Activated T-cell treated with anti-CD3 and anti-CD28 coated beads, Interleukin-2, amount 50 U/mL, for 24 hours (primary cell): Measurements from ENCODE around the gene CLPTM1L.
"Not testable (repeated sequence)": the region's sequence is repeated elsewhere in the genome, so short reads cannot be mapped to it uniquely, and the experiment has no call there.

ENCODE experiments used
- DNase-seq: peaks from one replicate; pipeline ENCODE4 v3.0.0-alpha.2; 2020
- H3K27ac Mint-ChIP-seq: 2 replicates; pipeline ENCODE4 v1.8.0; 2020; ENCODE audit warnings: mild to moderate bottlenecking, mixed read lengths
- H3K27me3 Mint-ChIP-seq: 2 replicates; pipeline ENCODE4 v1.8.0; 2020; ENCODE audit warnings: mixed read lengths
- H3K36me3 Mint-ChIP-seq: 2 replicates; pipeline ENCODE4 v1.8.0; 2020; ENCODE audit warnings: low read depth, mixed read lengths
- H3K4me1 Mint-ChIP-seq: 2 replicates; pipeline ENCODE4 v1.8.0; 2020; ENCODE audit warnings: low read depth, mixed read lengths
- H3K4me3 Mint-ChIP-seq: 2 replicates; pipeline ENCODE4 v1.8.0; 2020; ENCODE audit warnings: mild to moderate bottlenecking, moderate library complexity, mixed read lengths
- H3K9me3 Mint-ChIP-seq: 2 replicates; pipeline ENCODE4 v1.8.0; 2020; ENCODE audit warnings: mixed read lengths

Gene CLPTM1L

GRCh38 chr5:1343315-1343751 lies 1.6 kb downstream of the CLPTM1L start:
- Mint-ChIP-seq H3K9me3 (no peaks in the 10 kb centered on the region), H3K4me1 (peaks cover 36% of the 10 kb centered on the region), H3K4me3 (peak overlapping the region; percentile 88), H3K27me3 (no peaks in the 10 kb centered on the region), H3K27ac (peak overlapping the region; percentile 73), H3K36me3 (peaks cover 52% of the 10 kb centered on the region)
- no peak for DNase-seq

- not testable (repeated sequence) for DNase-seq, H3K27ac Mint-ChIP-seq, H3K9me3 Mint-ChIP-seq, H3K27me3 Mint-ChIP-seq
- Mint-ChIP-seq H3K4me3 (peak overlapping the region; percentile 88), H3K36me3 (peaks cover 58% of the 10 kb centered on the region), H3K4me1 (peaks cover 37% of the 10 kb centered on the region)
These were observed 2.2 kb downstream of the CLPTM1L start for GRCh38 chr5:1342711-1343110.

GRCh38 chr5:1342268-1342667 lies 2.6 kb downstream of the CLPTM1L start:
- H3K36me3 Mint-ChIP-seq: peaks cover 62% of the 10 kb centered on the region
- no peak for DNase-seq
- H3K9me3 Mint-ChIP-seq: no peaks in the 10 kb centered on the region
- H3K27ac Mint-ChIP-seq: peak overlapping the region; percentile 26
- peaks cover 37% of the 10 kb centered on the region for H3K4me1 Mint-ChIP-seq
- H3K27me3 Mint-ChIP-seq: no peaks in the 10 kb centered on the region
- no peak overlapping the region for H3K4me3 Mint-ChIP-seq

GRCh38 chr5:1341863-1342262 lies 3.0 kb downstream of the CLPTM1L start:
- no peak for DNase-seq
- H3K27ac Mint-ChIP-seq: peak overlapping the region; percentile 26
- H3K4me3 Mint-ChIP-seq: peak overlapping the region; percentile 31
- H3K4me1 Mint-ChIP-seq: peaks cover 40% of the 10 kb centered on the region
- peaks cover 66% of the 10 kb centered on the region for H3K36me3 Mint-ChIP-seq
- H3K27me3 Mint-ChIP-seq: no peaks in the 10 kb centered on the region
- no peaks in the 10 kb centered on the region for H3K9me3 Mint-ChIP-seq

GRCh38 chr5:1339818-1340210 lies 5.1 kb downstream of the CLPTM1L start:
- H3K27me3 Mint-ChIP-seq, H3K9me3 Mint-ChIP-seq, H3K27ac Mint-ChIP-seq, DNase-seq, H3K4me3 Mint-ChIP-seq: not testable (repeated sequence)
- H3K36me3 Mint-ChIP-seq: peaks cover 86% of the 10 kb centered on the region
- peaks cover 35% of the 10 kb centered on the region for H3K4me1 Mint-ChIP-seq

- Mint-ChIP-seq H3K36me3 (peaks cover 90% of the 10 kb centered on the region), H3K4me1 (peaks cover 35% of the 10 kb centered on the region)
- H3K9me3 Mint-ChIP-seq, H3K27ac Mint-ChIP-seq, H3K27me3 Mint-ChIP-seq, DNase-seq, H3K4me3 Mint-ChIP-seq: not testable (repeated sequence)
These were observed 5.6 kb downstream of the CLPTM1L start for GRCh38 chr5:1339139-1339817.

- peaks cover 90% of the 10 kb centered on the region for H3K36me3 Mint-ChIP-seq
- H3K9me3 Mint-ChIP-seq: no peaks in the 10 kb centered on the region
- peaks cover 28% of the 10 kb centered on the region for H3K4me1 Mint-ChIP-seq
- no peaks in the 10 kb centered on the region for H3K27me3 Mint-ChIP-seq
- H3K27ac Mint-ChIP-seq: no peak overlapping the region
- H3K4me3 Mint-ChIP-seq: no peak overlapping the region
- no peak for DNase-seq
These were observed 6.3 kb downstream of the CLPTM1L start for GRCh38 chr5:1338506-1339070.

GRCh38 chr5:1338196-1338490 lies 6.8 kb downstream of the CLPTM1L start:
- Mint-ChIP-seq H3K27ac (no peak overlapping the region), H3K27me3 (no peaks in the 10 kb centered on the region), H3K9me3 (no peaks in the 10 kb centered on the region), H3K4me3 (no peak overlapping the region), H3K36me3 (peaks cover 86% of the 10 kb centered on the region), H3K4me1 (peaks cover 23% of the 10 kb centered on the region)
- no peak for DNase-seq

- no peak for DNase-seq
- H3K27me3 Mint-ChIP-seq: no peaks in the 10 kb centered on the region
- no peak overlapping the region for H3K27ac Mint-ChIP-seq
- H3K4me1 Mint-ChIP-seq: peaks cover 22% of the 10 kb centered on the region
- H3K4me3 Mint-ChIP-seq: no peak overlapping the region
- H3K9me3 Mint-ChIP-seq: no peaks in the 10 kb centered on the region
- H3K36me3 Mint-ChIP-seq: peaks cover 83% of the 10 kb centered on the region
These were observed 7.3 kb downstream of the CLPTM1L start for GRCh38 chr5:1337489-1338195.

- Mint-ChIP-seq H3K27me3 (no peaks in the 10 kb centered on the region), H3K9me3 (no peaks in the 10 kb centered on the region), H3K4me3 (no peak overlapping the region), H3K36me3 (peaks cover 83% of the 10 kb centered on the region), H3K27ac (no peak overlapping the region), H3K4me1 (peaks cover 18% of the 10 kb centered on the region)
- DNase-seq: no peak
These were observed 8.0 kb downstream of the CLPTM1L start for GRCh38 chr5:1336749-1337488.

GRCh38 chr5:1336106-1336561 lies 8.8 kb downstream of the CLPTM1L start:
- Mint-ChIP-seq H3K27ac (peak overlapping the region; percentile 38), H3K4me1 (peaks cover 12% of the 10 kb centered on the region), H3K9me3 (no peaks in the 10 kb centered on the region), H3K36me3 (peaks cover 83% of the 10 kb centered on the region), H3K4me3 (no peak overlapping the region), H3K27me3 (no peaks in the 10 kb centered on the region)
- DNase-seq: no peak

GRCh38 chr5:1335540-1336095 lies 9.3 kb downstream of the CLPTM1L start:
- H3K27me3 Mint-ChIP-seq: no peaks in the 10 kb centered on the region
- no peak for DNase-seq
- H3K9me3 Mint-ChIP-seq: no peaks in the 10 kb centered on the region
- no peak overlapping the region for H3K27ac Mint-ChIP-seq
- H3K4me1 Mint-ChIP-seq: peaks cover 10% of the 10 kb centered on the region
- peaks cover 83% of the 10 kb centered on the region for H3K36me3 Mint-ChIP-seq
- H3K4me3 Mint-ChIP-seq: no peak overlapping the region

- H3K9me3 Mint-ChIP-seq: no peaks in the 10 kb centered on the region
- H3K27ac Mint-ChIP-seq: no peak overlapping the region
- H3K4me3 Mint-ChIP-seq: no peak overlapping the region
- no peak for DNase-seq
- no peaks in the 10 kb centered on the region for H3K27me3 Mint-ChIP-seq
- H3K4me1 Mint-ChIP-seq: peaks cover 7% of the 10 kb centered on the region
- peaks cover 83% of the 10 kb centered on the region for H3K36me3 Mint-ChIP-seq
These were observed 9.9 kb downstream of the CLPTM1L start for GRCh38 chr5:1334831-1335539.

- H3K4me1 Mint-ChIP-seq: peaks cover 6% of the 10 kb centered on the region
- no peak overlapping the region for H3K4me3 Mint-ChIP-seq
- no peaks in the 10 kb centered on the region for H3K9me3 Mint-ChIP-seq
- peaks cover 84% of the 10 kb centered on the region for H3K36me3 Mint-ChIP-seq
- no peak for DNase-seq
- no peaks in the 10 kb centered on the region for H3K27me3 Mint-ChIP-seq
- H3K27ac Mint-ChIP-seq: no peak overlapping the region
These were observed 10.9 kb downstream of the CLPTM1L start for GRCh38 chr5:1333986-1334385.
